DMS53 treated with DMSO at 0.1 percent for 48 hours (cell line): ENCODE data around the gene ADGRG1.
A peak's percentile ranks its signal among the peaks of the same experiment; 100 is the strongest.

ENCODE experiments used
- DNase-seq: peaks from one replicate; lab custom pipeline; 2025; ENCODE audit not compliant: unreplicated experiment; lab: John Stamatoyannopoulos, UW

The ADGRG1 gene

DNA sequence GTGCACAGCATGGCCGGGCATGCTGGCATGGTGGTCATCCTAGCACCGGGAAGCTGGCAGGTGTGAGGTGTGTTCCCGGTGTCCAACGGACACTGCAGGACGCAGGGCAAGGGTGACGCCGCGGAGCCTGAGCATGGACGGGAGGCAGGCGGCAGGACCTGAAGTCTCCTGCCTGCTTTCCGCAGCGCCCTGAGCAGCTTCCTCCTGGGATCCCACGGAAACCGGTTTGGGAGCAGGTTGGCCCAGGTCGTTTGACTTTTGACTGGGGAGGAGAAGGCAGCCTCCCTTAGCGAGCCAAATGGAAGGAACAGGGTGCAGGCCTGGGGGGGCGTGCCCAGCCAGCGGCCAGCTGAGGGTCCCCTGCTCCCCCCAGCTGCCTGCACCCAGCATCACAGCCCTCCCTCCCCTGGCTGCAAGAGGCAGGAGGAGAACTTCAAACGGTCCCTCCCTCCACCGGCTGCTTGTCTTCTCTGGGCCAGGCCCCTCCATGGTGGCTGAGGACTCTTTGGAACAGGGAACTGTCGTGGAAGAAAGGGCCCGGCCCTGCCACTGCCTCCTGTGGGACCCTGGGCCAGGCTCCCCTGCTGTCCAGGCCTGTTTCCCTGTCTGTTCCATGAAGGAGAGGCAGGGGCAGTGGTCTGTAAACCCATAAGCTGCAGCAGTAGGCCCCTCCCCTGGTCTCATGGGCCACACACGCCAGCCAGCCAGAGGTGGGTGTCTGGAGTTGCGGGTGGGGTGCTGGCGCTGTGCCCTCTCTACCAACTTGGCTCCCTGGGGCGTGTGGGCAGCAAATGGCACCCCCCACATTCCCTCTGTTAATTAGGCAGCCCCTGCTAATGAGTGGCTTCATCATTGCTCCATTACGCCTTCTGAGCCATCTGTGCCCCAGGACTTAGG is 7.8 kb upstream of the ADGRG1 start:
- peak; percentile 47 for DNase-seq

- no peak for DNase-seq
Observed at GRCh38 chr16:57621521-57622271, 6.7 kb upstream of the ADGRG1 start.

- no peak for DNase-seq
Observed at GRCh38 chr16:57622361-57623250, 5.8 kb upstream of the ADGRG1 start.

DNA sequence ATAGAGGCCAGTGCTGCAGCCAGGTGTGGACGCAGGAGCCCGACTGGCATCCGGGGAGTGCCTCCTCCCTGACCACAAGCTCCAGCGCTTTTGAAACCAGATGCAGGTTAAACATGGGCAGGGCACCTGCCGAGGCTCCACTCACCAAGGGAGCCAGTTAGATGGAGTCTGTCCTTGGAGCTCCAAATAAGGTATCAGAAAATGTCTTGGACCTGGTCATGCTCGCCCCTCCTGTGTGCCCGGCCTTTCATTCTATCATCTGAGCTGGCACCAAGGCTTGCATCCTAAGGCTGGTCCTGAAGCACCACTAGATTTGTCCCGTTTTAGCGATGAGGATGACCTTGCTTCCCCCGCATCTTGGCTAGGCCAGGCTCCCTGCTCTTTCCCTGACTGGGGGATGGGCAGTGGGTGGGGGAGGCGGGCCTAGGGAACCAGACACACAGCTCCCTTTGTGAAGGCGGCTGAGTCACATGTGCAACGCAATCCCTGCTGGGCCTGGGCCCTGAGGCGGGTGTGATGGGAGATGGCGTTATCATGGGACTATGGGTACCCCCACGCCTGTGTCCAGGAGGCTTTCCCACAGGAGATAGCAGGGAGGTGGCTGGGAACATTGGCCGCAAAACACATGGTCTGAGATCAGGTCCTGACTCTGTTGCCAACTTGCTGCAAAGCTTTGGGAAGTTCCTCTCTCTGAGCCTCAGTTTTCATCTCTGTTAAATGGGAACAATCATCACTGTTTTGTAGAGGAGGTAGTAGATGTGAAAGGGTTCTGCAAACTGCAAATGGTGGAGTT is 5.0 kb upstream of the ADGRG1 start:
- DNase-seq: peak; percentile 51

GRCh38 chr16:57624044-57624688 is 4.3 kb upstream of the ADGRG1 start:
- no peak for DNase-seq

- no peak for DNase-seq
Observed at GRCh38 chr16:57624806-57625500, 3.5 kb upstream of the ADGRG1 start.

- no peak for DNase-seq
Observed at GRCh38 chr16:57626420-57627170, 1.8 kb upstream of the ADGRG1 start.

- no peak for DNase-seq
Observed at GRCh38 chr16:57627184-57627871, 1.1 kb upstream of the ADGRG1 start.

- DNase-seq: no peak
Observed at GRCh38 chr16:57628783-57629293, 408 bp downstream of the ADGRG1 start.

DNA sequence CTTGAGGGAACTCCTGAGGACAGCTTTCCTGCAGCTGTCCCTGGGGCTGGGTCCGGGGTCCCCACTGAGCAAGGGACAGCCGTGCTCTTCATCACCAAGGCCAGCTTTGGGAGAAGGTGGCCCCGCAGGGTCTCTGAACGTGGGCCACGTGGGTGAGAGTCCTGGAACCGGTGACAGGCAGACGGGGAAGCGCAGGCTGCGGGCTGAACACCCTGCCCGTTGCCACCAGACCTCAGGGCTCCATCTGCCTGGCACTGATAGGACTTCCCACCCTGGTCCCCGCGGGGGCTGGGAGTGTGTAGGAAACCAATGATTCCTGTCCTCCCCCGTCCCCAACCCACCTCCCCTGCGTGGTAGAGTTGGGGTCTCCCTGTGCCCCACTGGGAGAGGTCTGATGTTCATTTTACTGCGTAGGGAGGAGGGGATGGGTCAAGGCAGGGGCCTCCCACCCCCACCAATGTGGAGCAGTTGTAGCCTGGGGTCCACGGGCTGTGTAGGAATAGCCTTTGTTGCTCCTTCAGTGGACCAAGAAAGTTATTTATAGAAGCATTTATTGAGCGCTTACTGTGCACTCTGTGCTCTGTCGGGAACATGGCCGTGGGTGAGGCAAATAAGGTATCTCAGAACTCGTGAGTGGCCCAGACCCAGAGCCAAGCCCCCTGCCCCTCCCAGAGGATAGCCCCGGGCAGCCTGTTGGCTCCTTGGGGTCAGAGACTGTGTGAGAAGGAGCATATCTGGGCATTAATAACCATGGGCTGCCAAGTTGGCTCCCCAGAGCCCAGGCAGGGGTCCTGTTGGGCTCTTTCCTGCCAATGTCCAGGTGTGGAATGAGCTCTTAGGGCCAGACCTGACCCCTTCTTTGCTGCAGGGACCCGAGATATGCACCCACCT is 1.3 kb downstream of the ADGRG1 start:
- DNase-seq: no peak

DNA sequence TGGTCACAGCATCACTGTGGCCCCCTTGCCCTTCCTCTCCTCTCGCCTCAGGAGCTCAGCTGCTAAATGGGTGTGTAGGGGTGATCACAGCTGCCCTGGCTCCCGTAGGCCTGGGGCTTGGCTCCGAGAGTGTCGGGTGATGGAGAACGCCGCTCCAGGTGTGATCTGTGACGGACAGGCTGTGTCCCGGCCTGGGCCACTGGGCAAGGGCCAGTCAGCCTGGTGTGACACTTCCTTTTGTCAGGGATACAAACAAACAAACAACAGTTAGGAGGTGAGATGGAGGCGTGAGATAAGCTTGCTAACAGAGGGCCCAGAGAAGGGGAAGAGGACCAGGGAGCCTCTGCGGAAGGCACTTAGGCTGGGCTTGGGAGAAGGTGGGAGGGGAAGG is 2.0 kb downstream of the ADGRG1 start:
- no peak for DNase-seq

DNA sequence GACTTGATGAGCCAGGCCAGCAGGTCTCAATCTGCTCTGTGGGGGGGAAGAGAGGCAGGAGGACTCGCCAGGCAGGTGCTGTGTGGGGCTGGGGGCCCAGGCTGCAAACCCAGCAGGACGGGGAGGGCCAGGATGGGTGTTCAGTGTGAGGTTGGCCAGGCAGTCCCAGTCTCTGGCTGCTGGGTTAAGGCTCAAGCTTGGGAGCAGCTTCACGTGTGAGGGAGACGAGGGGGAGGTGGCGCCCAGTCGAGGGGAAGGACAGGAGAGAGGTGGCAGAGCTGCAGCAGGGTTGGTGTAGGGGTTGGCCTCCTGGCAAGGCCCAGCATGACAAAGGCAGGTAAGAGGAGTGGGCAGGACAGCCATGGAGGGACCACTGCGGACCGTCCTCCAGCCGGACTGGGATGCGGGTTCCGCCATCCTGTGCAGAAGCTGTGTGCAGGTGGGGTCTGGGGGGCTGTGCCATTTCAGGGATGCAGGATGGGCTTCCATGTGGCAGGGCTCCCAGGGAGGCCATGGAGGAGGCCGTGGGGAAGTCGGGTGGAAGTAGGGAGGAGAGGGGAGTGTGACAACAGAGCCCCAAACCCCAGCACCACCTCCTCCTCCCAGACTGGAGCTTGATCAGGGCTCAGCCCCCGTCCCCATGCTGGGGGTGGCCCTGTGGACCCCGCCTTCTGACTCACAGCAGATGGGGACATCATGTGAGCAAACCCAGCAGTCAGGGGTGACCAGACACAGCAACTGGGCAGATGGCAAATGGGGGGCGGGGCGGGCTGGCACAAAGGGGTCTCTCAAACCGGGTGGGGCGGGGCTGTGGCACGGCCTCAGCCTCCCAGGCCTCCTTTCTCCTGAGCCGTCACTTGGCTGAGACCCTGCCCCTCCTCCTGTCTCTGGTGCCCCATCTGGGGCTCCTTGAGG is 2.8 kb downstream of the ADGRG1 start:
- DNase-seq: no peak

DNA sequence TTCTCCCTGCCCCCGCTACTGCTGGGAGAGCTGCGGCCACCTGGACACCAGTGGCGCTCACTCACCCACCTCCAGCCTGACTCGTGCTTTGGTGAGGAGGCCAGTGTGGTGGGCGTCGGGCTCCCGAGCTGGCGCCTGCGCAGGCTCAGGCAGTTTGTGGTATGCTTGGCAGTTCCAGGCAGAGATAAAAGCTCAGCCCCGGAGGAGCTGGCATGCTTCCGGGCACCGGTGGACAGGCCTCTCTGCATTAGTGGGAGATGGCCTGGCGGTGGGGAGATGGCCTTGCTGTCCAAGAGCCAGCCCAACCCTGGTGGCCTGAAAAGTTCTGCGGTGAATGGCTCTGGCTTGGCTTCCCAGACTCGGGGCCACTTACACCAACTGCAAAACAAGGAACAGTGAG is 4.1 kb downstream of the ADGRG1 start:
- DNase-seq: no peak

DNA sequence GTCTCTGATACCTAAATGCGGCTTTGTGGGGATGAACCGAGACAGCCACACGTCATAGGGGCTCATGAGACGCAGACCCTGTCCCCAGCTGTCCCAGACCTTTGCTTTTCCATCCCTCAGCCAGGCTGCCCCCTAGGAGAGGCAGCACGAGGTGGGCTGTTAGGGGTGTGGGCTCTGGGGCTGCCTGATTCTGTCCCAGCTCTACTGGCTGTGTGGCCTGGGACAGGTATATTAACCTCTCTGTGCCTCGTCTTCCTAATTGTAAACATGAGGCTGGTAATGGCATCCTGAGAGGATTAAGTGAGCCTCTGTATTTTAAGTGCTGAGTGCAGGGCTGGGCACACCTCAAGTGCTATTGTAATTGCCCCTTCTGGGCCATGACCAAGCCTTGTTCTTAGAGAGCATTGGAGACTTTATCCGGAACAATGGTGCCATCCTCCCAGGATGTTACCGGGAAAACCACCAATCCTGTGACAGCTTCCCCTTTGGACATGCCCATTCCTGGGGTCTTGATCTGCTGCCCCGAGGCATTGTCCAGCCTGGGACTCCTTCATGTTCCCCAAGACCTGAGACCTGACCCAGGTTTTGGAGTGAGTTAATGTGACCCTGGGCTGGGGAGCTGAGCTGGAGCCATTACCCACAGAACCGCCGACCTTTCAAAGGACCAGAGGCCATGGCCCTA is 5.1 kb downstream of the ADGRG1 start:
- no peak for DNase-seq

GRCh38 chr16:57634171-57634570 is 5.7 kb downstream of the ADGRG1 start:
- DNase-seq: no peak
